Effector memory CD4-positive, alpha-beta T cell (primary cell): Measurements from ENCODE around the gene NUDT9.
"Not testable (repeated sequence)": the region's sequence is repeated elsewhere in the genome, so short reads cannot be mapped to it uniquely, and the experiment has no call there.

Experiments
- DNase-seq, 3 donors: peaks; one replicate each; pipeline ENCODE4 v3.0.0-alpha.2; 2020
- H3K27ac ChIP-seq: 2 replicates; pipeline ENCODE4 v1.7.0; 2013; ENCODE audit warnings: mild to moderate bottlenecking, low read length, moderate library complexity; ENCODE audit not compliant: insufficient read depth, poor library complexity, severe bottlenecking
- H3K27me3 ChIP-seq: replicated peaks from 2 replicates; pipeline ENCODE4 v1.7.0; 2013; ENCODE audit warnings: mild to moderate bottlenecking, low read length; ENCODE audit not compliant: insufficient read depth, control insufficient read depth, poor library complexity, severe bottlenecking
- H3K36me3 ChIP-seq: 2 replicates; pipeline ENCODE4 v1.7.0; 2013; ENCODE audit warnings: mild to moderate bottlenecking, low read length, moderate library complexity; ENCODE audit not compliant: control insufficient read depth, insufficient read depth
- H3K4me1 ChIP-seq: 2 replicates; pipeline ENCODE4 v1.7.0; 2013; ENCODE audit warnings: low read length, mild to moderate bottlenecking; ENCODE audit not compliant: control insufficient read depth, insufficient read depth, poor library complexity, severe bottlenecking
- H3K4me3 ChIP-seq: 2 replicates; pipeline ENCODE4 v1.7.0; 2013; ENCODE audit warnings: low read length, low read depth, mild to moderate bottlenecking; ENCODE audit not compliant: insufficient read depth, poor library complexity, severe bottlenecking
- H3K9me3 ChIP-seq: 2 replicates; pipeline ENCODE4 v1.7.0; 2013; ENCODE audit warnings: mild to moderate bottlenecking, low read length, moderate library complexity; ENCODE audit not compliant: control insufficient read depth

NUDT9 gene

DNA sequence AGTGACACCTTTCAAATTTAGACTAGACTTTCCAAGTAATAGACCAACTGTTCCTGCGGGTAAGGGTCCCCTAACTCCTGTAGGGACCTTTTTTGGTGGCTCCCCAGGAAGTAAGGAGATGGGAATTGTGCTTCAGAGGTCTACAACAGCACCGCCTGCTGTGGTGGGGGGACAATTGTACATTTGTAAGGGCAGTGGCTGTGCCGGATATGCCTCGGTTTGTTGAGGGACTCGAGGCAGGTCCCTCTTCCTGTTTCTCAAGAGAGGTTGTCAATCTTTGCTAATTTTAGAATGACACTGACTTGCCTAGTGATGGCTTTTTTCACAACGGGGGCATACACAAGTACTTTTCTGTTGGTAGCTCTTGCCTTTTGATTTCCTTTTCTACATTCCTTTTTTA is 15.9 kb upstream of the NUDT9 start:
- Histone ChIP-seq H3K36me3 (no peaks in the 10 kb centered on the region), H3K4me1 (no peaks in the 10 kb centered on the region), H3K27me3 (peaks cover 6% of the 10 kb centered on the region), H3K4me3 (no peak overlapping the region), H3K27ac (no peak overlapping the region), H3K9me3 (no peaks in the 10 kb centered on the region)
- DNase-seq = no peak

DNA sequence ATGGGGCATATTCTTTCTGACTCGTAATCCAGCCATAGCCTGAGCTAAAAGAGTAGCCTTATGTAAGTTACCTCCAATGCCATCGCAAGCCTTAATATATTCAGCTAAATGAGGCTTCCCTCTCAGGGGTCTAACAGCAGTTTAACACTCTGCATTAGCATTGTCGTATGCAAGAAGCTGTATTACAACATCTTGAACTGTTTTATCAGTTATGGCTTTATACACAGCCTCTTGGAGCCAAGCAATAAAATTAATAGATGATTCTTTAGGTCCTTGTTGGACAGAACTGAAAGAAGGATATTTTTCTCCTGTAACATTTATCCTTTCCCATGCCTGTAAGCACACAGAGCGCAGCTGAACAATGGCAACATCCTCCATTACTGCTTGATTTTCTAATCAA is 15.5 kb upstream of the NUDT9 start:
- H3K27ac ChIP-seq, H3K27me3 ChIP-seq, H3K4me3 ChIP-seq, H3K4me1 ChIP-seq, DNase-seq, H3K36me3 ChIP-seq, H3K9me3 ChIP-seq: not testable (repeated sequence)

DNA sequence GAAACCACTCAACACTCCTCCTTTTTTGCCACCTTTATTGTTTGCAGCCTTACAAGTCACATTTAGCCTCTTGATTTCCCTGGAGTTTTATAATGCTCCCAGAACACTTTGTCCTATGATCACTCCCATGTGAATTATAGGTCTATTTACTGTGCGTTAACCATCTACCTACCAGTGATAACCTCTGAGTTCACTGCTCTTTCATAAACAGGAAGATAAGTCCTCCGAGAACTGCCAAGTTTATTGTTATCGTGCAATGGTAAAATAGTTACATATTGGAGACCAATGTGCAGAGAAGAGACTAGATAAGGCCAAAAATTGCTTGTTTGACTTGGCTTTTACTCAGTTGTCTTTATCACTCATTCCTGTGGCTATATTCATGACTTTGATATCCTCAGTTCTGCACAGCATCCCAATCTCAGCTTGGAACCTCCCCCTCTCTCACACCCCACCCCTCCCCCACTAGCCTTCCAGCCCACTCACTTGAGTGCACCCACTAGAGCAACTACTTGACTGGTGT is 12.9 kb upstream of the NUDT9 start:
- H3K4me1 ChIP-seq = no peaks in the 10 kb centered on the region
- H3K9me3 ChIP-seq = no peaks in the 10 kb centered on the region
- peaks cover 6% of the 10 kb centered on the region for H3K27me3 ChIP-seq
- H3K4me3 ChIP-seq = no peak overlapping the region
- no peak overlapping the region for H3K27ac ChIP-seq
- H3K36me3 ChIP-seq = no peaks in the 10 kb centered on the region
- no peak for DNase-seq

DNA sequence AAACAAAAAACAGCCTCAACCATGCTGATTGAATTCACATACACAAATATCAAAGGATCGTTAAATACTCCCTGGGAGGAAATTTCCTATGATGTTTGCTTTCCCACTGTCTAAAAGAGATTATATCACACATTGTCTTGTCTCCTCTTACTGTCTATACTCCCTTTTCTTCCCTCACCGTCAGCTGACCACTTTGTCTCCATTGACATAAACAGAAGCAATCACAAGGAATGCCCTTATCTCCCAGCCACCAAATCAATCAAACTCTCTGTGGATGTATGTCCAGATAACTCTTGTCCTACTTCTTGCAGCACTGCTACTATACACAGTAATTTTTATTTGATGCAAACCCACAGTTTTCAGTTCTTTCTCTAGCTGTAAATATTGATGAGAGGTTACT is 12.2 kb upstream of the NUDT9 start:
- Histone ChIP-seq H3K36me3 (no peaks in the 10 kb centered on the region), H3K27ac (no peak overlapping the region), H3K4me1 (no peaks in the 10 kb centered on the region), H3K9me3 (no peaks in the 10 kb centered on the region), H3K27me3 (peaks cover 6% of the 10 kb centered on the region), H3K4me3 (no peak overlapping the region)
- DNase-seq = no peak

DNA sequence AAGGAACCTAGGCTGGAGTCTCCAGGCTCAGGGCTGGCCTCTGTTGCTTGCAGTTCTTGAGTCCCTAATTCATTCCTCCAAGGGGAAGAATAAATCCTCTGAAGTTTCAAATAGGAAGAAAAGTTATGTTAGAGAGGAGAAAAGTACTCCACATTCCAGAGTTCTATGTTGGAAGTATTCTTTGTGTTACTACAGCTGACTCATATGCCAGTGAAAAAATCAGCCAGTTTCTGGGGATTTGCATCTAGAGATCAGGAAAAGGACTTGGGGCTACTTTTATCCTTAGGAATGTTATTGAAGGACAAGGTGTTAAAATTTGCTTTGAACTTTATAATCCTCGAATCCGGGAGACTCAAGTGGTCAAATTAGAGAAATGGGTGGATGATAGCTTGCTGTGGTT is 11.7 kb upstream of the NUDT9 start:
- H3K4me1 ChIP-seq = no peaks in the 10 kb centered on the region
- no peaks in the 10 kb centered on the region for H3K36me3 ChIP-seq
- no peak for DNase-seq
- no peak overlapping the region for H3K27ac ChIP-seq
- no peak overlapping the region for H3K4me3 ChIP-seq
- H3K27me3 ChIP-seq = peaks cover 6% of the 10 kb centered on the region
- H3K9me3 ChIP-seq = no peaks in the 10 kb centered on the region

DNA sequence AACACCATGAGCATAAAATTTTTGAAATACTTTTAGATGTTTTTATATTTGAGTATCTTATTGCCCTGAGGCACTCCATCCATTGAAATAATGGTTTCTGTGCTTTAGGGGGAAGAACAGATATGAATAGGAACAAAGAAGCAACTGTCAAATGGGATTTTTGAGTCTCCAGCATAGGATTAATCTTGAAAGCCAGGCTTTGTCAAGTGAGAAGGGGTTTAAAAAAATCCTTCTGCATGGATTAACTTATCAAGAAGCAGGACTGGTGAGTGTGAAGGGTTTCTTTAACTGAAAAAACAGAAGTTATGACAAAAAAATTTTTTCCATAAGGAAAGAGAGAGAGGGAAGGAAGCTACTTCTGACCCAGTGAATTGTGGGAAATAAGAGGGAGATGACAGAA is 7.6 kb upstream of the NUDT9 start:
- H3K27me3 ChIP-seq = peaks cover 6% of the 10 kb centered on the region
- no peaks in the 10 kb centered on the region for H3K4me1 ChIP-seq
- H3K27ac ChIP-seq = no peak overlapping the region
- no peaks in the 10 kb centered on the region for H3K36me3 ChIP-seq
- no peak overlapping the region for H3K4me3 ChIP-seq
- DNase-seq = no peak
- no peaks in the 10 kb centered on the region for H3K9me3 ChIP-seq

DNA sequence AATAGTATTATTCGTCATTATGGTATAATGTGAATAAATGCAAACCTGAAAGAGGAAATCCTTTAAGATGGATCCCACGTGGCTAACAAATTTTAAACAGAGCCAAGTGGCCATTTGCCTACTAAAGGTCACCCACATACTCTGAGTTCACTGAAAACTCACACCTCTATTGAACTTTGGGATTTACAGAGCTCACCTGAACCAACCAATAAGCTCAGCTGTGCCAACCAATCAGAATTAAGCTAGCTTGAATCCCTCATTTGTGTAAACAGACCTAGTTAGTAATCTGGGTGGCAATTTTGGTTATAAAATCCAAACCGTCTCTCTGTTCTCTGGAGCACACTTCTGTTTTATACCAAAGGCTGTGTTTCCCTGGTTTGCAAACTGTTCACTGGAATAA is 5.4 kb upstream of the NUDT9 start:
- Histone ChIP-seq H3K4me1 (no peaks in the 10 kb centered on the region), H3K9me3 (no peaks in the 10 kb centered on the region), H3K27ac (no peak overlapping the region), H3K27me3 (no peaks in the 10 kb centered on the region), H3K4me3 (no peak overlapping the region), H3K36me3 (no peaks in the 10 kb centered on the region)
- DNase-seq = no peak

DNA sequence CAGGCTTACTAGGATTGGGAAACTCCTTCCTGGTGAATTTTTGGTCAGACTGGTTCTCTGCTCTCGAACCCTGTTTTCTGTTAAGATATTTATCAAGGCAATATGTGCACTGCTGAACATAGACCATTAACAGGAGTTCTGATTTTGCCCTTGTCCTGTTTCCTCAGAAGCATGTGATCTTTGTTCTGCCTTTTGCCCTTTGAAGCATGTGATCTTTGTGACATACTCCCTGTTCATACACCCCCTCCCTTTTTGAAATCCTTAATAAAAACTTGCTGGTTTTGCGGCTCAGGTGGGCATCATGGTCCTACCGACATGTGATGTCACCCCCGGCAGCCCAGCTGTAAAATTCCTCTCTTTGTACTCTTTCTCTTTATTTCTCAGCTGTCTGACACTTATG is 4.0 kb upstream of the NUDT9 start:
- not testable (repeated sequence) for H3K4me3 ChIP-seq, DNase-seq, H3K4me1 ChIP-seq, H3K9me3 ChIP-seq, H3K27me3 ChIP-seq, H3K27ac ChIP-seq, H3K36me3 ChIP-seq

DNA sequence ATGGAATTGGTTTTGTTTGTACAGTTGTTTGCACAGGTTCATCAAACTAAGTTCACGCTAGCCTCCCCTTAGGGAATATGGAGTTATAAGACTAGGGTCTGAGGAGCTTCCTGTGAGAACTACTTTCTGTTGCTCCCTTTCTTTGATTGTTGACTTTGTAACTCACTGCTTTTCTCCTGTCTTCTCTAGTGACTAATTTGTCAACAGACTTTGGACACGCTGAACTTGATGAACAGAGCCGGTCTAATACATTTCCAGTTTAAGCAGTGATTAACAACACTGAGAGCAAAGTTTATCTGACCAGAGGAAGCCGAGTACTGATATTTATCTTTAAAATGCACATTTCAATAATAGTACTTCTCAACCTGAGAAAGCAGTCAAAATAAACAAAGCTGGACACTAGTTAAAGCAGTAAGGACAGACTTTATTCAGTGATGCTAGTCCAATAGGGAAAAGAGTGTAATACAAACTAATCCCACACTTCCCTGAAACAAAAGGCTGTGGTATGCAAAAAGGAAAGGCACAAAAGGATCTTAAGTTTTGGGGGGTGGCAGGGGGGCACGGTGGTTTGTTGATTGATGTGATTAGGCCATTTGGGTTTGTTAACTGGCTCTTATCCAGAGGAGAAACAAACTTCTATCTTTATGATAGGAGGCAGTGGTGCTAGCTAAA is 2.7 kb upstream of the NUDT9 start:
- no peak overlapping the region for H3K27ac ChIP-seq
- H3K4me1 ChIP-seq = peaks cover 7% of the 10 kb centered on the region
- no peaks in the 10 kb centered on the region for H3K27me3 ChIP-seq
- no peak overlapping the region for H3K4me3 ChIP-seq
- no peak for DNase-seq
- no peaks in the 10 kb centered on the region for H3K9me3 ChIP-seq
- H3K36me3 ChIP-seq = no peaks in the 10 kb centered on the region

DNA sequence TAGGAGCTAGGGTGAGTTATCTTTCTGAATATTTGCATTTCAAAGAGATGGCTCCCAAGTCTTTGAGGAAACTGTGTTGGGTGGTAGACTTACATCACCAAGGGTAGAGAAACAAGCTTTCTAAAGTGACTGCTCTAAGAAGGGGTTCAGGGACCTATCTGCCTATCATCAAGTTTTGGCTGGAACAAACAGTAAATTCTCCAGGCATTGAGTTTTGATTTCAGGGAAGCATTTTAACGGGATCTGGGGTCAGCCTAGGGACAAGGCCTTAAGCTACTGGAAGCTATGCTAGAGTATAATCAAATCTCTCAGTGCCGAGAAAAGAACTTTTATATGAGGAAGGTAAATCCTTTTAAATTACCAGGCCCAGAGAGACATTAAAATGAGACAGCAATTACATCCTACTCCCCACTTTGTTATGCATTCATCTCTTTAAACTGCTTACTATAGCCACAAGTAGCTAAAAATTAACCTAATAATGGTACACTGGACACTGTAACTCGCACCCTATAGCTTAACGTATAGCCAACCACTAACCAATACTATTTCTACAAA is 2.0 kb upstream of the NUDT9 start:
- Histone ChIP-seq H3K27me3 (no peaks in the 10 kb centered on the region), H3K36me3 (no peaks in the 10 kb centered on the region), H3K4me1 (peaks cover 7% of the 10 kb centered on the region), H3K9me3 (no peaks in the 10 kb centered on the region), H3K4me3 (no peak overlapping the region), H3K27ac (no peak overlapping the region)
- DNase-seq = no peak
